GM19023 (cell line): ENCODE data around the gene FMN2.

Experiments
- ATAC-seq: cut with Tn5 transposase; IDR thresholded peaks from one replicate; pipeline ENCODE4 v1.9.1; 2021; ENCODE audit warnings: mild to moderate bottlenecking, moderate library complexity; ENCODE audit not compliant: unreplicated experiment

The FMN2 gene

DNA sequence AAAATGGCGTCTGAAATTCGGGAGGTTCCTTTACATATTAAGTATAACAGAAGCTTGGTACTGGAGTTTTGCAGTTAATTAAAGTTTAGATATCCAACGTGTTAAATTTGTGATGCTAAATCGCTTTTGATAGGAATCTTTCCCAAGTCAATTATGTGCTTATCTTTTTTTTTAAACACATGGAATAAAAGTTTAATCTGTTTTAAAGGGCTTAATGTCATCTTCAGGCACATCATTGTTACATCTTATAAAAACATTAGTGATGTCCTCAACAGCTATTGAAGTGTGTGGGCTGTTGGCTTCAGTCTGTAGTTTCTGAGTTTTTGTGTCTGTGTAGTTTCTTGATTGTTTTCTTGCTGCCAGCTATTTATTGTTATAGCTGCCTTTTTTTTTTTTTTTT, 5.3 kb downstream of the FMN2 start:
- no peak for ATAC-seq

DNA sequence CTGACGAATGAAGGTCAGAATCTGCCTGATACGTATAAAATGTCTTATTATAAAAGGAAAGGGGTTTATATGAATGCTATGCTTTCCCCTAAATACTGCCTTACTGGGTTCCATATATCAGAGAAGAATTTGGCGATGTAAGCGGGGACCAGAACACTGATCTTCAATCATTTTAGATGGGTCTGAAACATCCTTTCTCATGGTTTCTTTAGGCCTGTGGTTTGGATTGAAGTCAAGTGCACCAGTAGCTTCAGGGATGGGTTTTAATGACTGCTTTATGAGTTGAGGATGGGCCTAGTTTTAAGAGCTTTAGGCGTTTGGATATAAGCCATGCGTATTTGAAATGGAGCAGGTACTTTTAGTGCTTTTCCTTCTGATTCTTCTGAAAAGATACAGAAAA, 6.9 kb downstream of the FMN2 start:
- ATAC-seq: no peak

DNA sequence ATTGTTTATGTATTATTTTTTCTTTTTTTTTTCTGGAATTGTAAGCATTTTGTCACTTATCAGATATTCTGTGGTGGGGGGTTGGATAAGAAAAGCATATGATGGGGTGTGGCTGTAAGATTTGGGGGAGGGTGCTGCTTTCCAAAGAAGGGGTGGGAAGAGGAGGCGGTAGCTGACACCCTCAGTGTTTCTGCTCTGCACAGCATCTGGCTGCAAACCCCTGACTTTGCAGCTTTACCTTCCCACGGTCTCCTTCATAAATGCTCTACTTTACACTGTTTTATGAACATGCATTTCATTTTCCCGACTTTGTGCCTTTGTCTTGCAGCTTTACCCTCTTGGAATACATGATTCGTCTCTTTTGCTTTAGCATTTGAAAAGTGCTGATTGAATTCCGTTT, 7.6 kb downstream of the FMN2 start:
- ATAC-seq: no peak

DNA sequence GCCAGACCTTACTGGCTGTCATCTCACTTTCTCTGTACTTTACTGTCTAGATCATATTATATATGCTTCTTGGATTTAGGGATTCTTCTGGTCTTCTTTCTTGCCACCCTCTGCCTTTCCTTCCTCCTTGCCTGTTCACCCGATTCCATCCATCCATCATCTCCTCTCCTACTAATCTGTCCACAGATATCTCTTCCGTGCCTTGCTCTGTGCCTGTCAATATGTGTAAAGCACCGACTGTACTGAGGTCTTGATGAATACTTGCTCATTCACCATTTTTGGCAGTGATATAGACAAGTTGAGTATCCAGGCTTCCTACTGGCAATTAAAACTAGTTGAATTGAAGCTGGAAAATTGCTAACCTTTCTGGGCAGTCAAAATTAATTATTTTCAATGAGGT, 8.1 kb downstream of the FMN2 start:
- ATAC-seq: no peak

DNA sequence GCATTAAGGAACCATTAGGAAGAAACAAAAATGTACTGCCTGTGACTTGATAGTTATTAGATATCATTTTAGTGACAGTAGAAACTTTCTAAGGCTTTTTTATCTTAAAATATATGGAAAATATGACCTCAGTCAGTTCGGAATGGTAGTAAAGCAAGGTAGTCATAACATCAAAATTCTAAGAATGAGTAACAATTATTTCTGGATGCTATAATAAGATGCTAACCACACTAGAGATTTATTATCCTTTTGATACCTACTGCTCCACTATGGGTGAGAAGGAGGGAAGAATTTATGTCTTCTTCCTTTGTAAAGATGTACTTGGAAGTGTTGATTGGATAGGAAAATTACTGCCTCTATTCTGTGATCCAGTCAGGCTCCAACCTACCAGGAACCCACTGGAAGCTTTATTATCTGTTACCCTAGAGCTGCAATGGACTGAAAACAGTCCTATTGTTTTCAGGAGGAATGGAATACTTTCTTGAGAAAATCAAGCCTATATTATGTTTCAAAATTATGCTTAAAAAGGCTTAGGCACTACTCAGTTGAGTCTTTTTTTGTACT, 8.8 kb downstream of the FMN2 start:
- ATAC-seq: no peak

DNA sequence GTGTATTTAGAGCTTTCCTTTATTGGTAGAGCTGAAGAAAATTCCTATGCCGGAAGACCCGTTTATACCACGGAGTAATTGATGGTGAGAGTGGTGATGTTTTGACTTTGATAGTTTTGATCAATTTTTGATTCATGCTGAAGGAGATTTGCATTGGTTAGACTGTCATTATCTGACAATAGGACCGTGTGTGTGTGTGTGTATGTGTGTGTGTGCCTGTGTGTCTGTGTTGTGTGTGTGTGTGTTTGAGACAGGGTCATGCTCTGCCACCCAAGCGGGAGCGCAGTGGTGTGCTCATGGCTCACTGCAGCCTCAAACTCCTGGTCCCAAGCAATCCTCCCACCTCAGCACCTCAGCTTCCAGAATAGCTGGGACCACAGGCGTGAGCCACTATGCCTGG, 9.6 kb downstream of the FMN2 start:
- no peak for ATAC-seq

DNA sequence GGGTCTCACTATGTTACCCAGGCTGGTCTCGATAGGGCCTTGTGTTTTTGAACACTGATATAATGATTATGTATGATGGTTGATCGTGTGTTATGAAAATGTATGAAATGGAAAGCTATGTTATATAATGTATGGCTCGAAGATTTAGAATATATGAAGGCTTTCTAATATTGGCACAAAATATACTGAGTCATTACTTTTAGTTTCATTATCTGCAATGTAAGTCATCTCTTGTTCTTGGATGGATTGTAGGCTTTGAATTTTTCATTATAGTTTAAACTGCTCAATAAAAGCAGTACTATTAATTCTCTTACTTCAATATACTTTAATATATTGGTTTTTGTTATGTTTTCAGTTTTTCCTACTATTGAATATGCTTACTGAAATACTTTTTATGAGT, 10.1 kb downstream of the FMN2 start:
- ATAC-seq: no peak

DNA sequence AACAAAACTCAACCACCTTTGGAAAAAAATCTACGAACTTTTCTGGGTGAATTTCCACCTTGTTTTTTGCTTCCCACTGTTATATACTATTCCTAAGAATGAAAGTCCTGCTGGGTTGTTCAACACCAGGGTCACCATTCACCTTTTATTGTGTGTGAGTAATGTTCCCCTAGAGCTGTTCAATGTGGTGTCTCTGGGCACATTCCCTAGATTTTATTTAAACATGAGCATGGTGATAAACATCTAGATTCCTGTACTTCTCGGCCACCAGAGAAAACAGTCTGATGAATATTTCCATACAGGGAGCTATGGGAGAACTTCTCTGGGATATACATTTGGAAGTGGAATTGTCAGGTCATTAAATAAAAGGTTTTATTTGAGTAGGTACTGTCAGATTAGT, 13.0 kb downstream of the FMN2 start:
- no peak for ATAC-seq

DNA sequence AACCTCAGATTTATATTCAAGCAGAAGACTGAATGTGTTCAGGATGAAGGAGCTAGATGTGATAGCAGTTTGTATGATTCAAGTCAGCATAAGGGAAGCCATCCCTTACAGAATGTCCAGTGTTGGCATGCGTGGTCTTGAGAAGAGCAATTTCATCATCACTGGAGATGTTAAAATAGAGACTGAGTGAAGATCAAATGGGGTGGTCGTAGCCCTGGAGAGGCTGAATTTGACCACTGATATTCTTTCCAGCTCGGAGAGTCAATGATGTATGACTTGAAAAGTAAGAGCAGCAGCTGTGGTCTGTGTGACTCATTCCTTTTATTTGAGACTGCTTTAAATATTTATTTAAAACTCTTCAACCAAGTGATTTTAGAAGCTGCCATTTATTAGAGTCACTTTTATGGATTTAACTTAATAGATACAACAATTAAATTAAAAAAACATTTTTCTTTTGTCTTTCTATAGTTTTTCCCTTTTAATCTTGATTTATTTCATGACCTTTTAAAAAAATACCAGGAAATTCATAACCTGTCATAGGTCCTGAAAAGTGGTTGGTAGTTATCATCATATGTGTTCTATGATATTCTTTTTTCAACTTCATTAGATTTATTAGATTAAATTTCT, 15.5 kb downstream of the FMN2 start:
- no peak for ATAC-seq

DNA sequence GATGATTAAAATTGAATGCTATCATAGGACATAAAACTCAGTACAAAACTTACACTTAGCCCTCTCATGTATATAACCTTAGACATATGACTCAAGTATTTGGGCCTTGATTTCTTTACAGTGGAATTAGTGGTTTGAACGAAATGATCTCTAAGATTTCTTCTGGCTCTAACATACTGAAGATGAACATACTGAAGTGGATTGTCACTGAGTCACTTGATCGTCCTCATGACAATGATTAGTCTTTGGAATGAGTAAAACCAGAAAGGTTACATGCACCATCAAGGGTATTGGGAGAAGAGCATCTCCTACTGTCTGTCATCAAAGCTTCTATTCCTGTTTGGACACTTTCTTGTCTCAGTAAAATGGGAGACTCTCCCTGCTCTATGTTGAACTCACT, 17.4 kb downstream of the FMN2 start:
- no peak for ATAC-seq

DNA sequence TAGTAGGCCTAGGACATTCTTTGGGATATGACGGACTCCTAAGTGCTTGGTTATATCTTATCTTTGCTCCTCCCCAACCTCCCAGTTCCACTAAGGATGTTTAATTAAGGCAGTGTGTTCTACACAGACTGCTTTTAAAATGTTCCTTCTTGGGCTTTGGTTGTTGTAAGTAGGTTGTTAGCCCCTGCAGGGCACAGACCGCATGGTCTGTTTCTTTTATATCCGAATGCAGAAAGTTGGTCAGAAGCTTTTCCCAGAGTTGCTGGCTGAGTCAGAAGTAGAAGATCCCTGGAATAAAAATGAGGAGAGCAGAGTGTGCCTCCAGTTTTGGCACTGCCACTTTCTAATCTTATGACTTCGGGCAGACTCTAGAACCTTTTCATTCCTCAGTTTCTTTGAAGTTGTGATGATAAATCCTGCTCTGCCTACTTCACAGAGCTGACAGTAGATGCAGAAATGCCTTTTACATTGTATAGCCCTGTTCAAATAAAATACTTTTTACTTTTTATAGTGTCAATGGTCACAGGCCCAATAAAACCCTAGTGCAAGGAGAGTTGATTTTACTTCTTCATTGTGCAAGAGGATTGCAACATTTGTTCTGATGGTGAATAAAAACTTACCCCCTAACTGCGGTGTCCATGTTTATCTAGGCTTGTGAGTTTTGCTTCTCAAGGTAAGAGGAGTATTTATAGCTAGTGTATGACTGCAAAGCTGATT, 18.4 kb downstream of the FMN2 start:
- ATAC-seq: no peak

DNA sequence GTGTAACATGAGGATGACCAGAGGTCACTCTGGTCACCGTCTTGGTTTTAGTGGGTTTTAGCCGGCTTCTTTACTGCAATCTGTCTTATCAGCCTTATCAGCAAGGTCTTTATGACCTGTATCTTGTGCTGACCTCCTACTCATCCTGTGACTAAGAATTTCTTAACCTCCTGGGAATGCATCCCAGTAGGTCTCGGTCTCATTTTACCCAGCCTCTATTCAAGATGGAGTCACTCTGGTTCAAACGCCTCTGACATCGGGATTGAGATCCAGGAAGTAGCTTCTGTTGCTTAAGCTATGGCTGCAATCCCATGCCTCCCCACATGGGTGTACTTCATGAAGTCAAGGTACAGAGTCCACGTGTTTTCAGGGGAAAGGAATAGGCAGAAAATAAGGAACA, 19.9 kb downstream of the FMN2 start:
- no peak for ATAC-seq

DNA sequence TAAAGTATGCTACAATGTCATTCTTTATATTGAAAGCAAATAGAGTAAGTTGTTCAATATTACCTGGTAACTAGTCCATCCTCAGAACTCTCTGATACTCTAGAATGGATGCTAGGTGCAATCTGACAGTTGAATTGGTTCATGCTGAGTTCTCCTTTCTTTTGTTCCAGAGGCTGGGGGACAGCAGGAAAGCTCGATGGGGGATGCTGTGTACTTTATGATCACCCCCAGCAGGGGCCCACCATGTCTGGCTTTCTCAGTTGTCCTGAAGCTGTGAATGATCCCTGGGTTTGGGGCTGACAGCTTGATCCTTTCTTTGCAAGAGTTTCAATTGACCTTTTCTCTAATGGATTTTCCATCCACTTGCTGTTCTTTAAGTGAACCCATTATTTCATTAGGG, 22.5 kb downstream of the FMN2 start:
- no peak for ATAC-seq

DNA sequence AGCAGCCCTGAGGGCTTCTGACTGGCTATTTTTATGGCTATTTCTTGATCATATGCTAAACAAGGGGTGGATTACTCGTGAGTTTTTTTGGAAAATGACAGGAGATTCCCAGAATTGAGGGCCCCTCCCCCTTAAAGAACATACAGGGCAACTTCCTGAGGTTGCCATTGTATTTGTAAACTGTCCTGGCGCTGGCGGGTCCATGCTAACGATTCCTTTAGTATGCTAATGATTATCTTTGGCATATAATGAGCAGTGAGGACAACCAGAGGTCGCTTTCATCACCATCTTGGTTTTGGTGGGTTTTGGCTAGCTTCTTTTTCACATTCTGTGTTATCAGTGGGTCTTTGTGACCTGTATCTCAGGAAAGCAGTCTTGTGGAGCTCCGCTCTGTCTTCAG, 24.1 kb downstream of the FMN2 start:
- ATAC-seq: no peak

DNA sequence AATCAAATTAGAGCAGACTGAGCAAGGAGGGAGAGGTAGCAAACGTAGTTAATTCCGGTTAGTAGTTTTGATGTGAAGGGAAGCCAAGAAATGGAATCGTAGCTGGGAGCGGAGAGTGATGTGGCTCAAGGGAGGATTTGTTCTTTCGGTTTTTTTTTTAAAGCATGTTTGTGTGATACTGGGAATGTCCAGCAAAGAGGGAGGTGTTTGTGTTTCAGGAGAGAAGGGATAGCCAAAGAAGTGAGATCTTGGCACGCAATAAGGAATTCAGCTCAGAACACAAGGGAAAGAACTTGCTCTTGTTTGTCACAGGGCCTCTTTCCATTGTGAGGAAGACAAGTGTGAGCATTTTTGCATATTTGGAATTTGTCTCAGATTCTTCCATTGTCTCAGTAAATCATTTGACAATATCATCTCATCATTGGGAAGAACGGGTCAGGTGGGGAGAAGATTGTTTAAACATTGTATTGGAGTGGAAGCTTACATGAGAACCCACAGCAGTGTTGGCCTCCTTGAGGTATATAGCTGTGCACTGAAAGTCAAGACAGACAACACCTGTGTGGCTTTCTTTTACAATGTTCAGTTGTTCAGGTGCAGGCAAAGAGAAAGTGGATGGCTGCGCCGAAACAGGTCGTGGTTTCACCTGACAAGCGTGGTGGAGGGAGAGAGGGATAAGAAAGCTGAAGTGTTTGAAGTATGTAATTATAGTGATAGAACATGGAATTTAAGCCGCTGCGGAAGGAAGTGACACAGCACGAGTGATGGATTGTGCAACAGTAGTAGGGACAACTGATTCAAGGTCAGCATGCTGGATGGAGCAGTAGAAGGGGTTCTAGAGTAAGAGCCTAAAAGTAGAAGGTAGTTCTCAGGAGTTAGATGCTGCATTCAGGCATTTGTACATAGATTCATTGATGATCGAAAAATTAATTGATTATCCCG, 25.4 kb downstream of the FMN2 start:
- ATAC-seq: no peak

DNA sequence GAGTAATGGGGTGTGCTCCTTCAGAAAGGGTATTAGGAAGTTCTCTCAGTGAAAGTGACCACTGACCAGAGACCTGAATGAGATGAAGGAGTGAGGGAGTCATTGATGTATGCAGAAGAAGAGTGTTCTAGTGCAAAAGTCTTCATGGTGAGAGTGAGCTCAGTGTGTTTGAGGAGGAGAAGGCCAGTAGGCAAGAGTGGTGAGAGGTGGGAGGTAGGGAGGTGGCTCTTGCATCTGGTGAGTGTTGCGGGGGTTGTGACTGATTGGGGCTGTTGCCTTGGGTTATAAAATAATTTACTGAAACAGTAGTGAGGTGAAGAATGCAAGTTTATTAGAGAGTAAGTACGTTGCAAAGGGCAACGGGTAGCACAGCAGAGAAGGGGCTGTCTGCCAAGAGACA, 26.2 kb downstream of the FMN2 start:
- no peak for ATAC-seq

DNA sequence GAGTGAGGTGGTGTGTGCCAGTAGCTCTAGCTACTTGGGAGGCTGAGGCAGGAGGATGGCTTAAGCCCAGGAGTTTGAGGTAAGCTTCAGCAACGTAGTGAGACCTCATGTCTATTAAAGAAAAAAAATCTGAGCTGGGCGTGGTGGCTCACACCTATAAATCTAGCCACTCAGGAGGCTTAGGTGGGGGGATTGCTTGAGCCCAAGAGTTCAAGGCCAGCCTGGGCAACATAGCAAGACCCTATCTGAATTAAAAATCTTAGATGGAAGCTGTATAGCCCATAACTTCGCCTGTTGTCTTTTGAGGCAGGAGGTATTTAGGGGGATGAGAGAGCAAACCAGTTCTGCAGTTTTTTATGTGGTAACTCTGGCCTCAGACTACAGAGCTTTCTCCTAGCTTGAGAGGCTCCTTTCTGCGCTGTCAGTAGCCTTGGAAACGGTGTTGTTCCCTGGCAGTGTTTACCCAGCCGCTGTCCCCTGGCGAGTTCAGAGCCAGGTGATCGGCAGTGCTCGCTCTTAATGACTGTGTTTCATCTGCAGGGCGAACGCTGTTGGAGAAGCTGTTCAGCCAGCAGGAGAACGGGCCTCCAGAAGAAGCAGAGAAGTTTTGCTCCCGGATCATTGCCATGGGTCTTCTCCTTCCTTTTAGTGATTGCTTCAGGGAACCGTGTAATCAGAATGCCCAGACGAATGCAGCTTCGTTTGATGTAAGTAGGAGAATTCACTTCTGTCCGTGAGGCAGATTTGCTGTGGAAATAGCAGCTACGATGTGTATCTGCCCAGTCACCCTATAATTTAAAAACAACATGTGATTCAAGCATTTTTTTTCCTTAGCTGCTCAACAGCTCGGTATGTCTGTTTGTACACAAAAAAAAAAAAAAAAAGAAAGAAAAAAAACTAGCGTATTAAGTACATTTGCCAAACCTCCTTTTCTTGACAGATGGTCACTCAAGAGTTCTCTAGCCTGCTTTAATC, 31.2 kb downstream of the FMN2 start:
- no peak for ATAC-seq

DNA sequence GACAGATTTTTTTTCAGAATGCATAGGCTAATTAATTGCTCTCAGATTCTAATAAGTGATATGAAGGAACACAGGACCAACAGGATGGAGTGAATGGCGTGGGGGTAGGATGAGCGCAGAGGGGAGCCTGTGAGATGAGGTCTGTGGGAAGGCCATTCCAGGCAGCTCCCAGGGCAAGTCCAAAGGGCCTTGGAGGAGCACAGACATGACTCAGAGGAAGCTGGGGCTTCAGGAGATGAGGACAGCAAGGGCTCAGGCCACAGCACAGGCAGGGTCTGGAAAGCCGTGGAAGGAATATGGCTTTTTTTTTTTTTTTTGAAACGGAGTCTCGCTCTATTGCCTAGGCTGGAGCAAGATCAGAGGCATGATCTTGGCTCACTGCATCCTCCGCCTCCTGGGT, 35.1 kb downstream of the FMN2 start:
- ATAC-seq: no peak

DNA sequence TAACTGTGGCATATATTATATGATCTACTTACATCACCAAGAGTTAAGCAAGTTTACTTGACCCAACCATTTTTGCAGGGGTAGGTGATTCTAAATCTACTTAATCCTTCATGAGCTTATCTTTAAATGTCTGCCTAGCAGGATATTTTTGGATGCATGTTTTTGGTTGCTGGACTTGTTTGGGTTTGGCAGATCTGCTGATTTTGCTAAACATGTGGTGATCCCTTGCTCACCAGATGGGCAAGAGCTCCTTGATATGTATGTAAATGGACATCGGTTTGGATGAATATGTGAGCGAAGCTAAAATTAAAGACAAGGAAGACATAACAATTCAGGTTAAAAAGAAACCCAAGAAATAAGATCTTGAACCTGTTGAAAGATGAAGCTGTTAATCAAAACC, 36.7 kb downstream of the FMN2 start:
- no peak for ATAC-seq

DNA sequence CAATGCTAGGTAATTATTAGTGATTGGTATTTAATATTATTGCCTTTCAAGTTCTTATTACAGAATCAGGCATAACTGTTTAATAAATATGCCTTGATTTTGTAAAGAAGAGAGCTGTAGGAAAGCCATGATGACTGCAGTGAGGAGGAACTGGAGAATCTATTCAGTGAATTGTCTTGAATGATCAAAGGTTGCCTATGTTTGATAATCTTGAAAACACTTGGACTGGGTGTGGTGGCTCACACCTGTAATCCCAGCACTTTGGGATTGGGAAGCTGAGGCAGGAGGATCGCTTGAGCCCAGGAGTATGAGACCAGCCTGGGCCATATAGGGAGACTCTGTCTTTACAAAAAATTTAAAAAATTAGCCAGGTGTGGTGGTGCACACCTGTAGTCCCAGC, 42.4 kb downstream of the FMN2 start:
- no peak for ATAC-seq
